HL-60 (cell line): ENCODE measurements around the gene CORIN.

Experiments used
- DNase-seq, 2 experiments: peaks; one replicate each; pipeline ENCODE4 v3.0.0-alpha.2; 2010 to 2020; ENCODE audit warnings: low read depth in 1 of 2, low spot score in 1 of 2
- H3K27ac ChIP-seq: fragments of 250-450 bp; sonication (Bioruptor Pico); replicated peaks from 2 replicates; pipeline ENCODE4 v1.5.1; 2020; ENCODE audit warnings: mild to moderate bottlenecking, moderate library complexity
- H3K27me3 ChIP-seq: fragments of 250-450 bp; sonication (Bioruptor Pico); 2 replicates; pipeline ENCODE4 v1.5.1; 2021; ENCODE audit warnings: mild to moderate bottlenecking, moderate library complexity; ENCODE audit not compliant: insufficient read depth, poor library complexity, severe bottlenecking
- H3K4me3 ChIP-seq: replicated peaks from 2 replicates; pipeline ENCODE4 v1.5.1; 2011; ENCODE audit warnings: mild to moderate bottlenecking, control low read depth, low read length; ENCODE audit not compliant: insufficient read depth
- CTCF ChIP-seq: IDR thresholded peaks from one replicate; pipeline ENCODE4 v1.5.1; 2011; ENCODE audit warnings: low read length, control low read depth, inconsistent platforms; ENCODE audit not compliant: insufficient read depth
- GABPA ChIP-seq: IDR thresholded peaks from 2 replicates; pipeline ENCODE4 v1.6.1; 2012; ENCODE audit warnings: low read depth
- POLR2AphosphoS5 ChIP-seq: IDR thresholded peaks from 2 replicates; pipeline ENCODE4 v1.6.1; 2012; ENCODE audit warnings: low read depth
- REST ChIP-seq: IDR thresholded peaks from 2 replicates; pipeline ENCODE4 v1.6.1; 2012; ENCODE audit warnings: low read depth; ENCODE audit not compliant: insufficient replicate concordance
- SPI1 ChIP-seq: IDR thresholded peaks from 2 replicates; pipeline ENCODE4 v1.6.1; 2012; ENCODE audit warnings: low read depth, mild to moderate bottlenecking, borderline replicate concordance

The CORIN gene

GRCh38 chr4:47849466-47849865 lies 11.6 kb upstream of the CORIN start:
- no peak for DNase-seq
- H3K27ac ChIP-seq: no peak overlapping the region
- H3K27me3 ChIP-seq: no peaks in the 10 kb centered on the region
- no peak overlapping the region for H3K4me3 ChIP-seq
- TF ChIP-seq SPI1: no peak

- no peak for DNase-seq
- no peak for TF ChIP-seq REST
- no peak for TF ChIP-seq CTCF
- no peak for TF ChIP-seq POLR2AphosphoS5
- no peak for TF ChIP-seq GABPA
- no peak for TF ChIP-seq SPI1
These were observed 10.2 kb upstream of the CORIN start for GRCh38 chr4:47848041-47848440.

GRCh38 chr4:47842985-47843384 lies 5.1 kb upstream of the CORIN start:
- DNase-seq: no peak
- TF ChIP-seq SPI1 (no peak), REST (no peak), CTCF (no peak), GABPA (no peak), POLR2AphosphoS5 (no peak)
- H3K27ac ChIP-seq: no peak overlapping the region
- H3K27me3 ChIP-seq: no peaks in the 10 kb centered on the region
- H3K4me3 ChIP-seq: no peak overlapping the region

More at GRCh38 chr4:47848041-47848440, 10.2 kb upstream of the CORIN start:
- Histone ChIP-seq H3K27ac (no peak overlapping the region), H3K4me3 (no peak overlapping the region), H3K27me3 (no peaks in the 10 kb centered on the region)

GRCh38 chr4:47840291-47840690 lies 2.4 kb upstream of the CORIN start:
- H3K27ac ChIP-seq: no peak overlapping the region
- H3K27me3 ChIP-seq: no peaks in the 10 kb centered on the region
- TF ChIP-seq REST (no peak), POLR2AphosphoS5 (no peak), SPI1 (no peak), GABPA (no peak), CTCF (no peak)
- no peak for DNase-seq
- no peak overlapping the region for H3K4me3 ChIP-seq
